HepG2 (cell line): ENCODE measurements around the gene PYGO2. TPM values are rescaled to one million over a fixed set of nuclear protein-coding genes. Genes with fewer than 3 reads are reported as not detected.

ENCODE experiments used
- FOXA3 ChIP-seq: IDR thresholded peaks from 2 replicates; pipeline ENCODE4 v1.6.1; 2016; ENCODE audit warnings: missing genetic modification reagents, missing compliant biosample characterization
- HNRNPH1 ChIP-seq: fragments of 200-400 bp; formaldehyde crosslinking; optimal IDR thresholded peaks from 2 replicates; pipeline ENCODE3; 2017; ENCODE audit warnings: mild to moderate bottlenecking, low read depth, low read length
- HOXA3 ChIP-seq: sonication (generic); formaldehyde crosslinking; IDR thresholded peaks from 2 replicates; pipeline ENCODE4 v1.5.0; 2020; ENCODE audit warnings: missing genetic modification reagents
- KDM5B ChIP-seq: sonication (generic); formaldehyde crosslinking; IDR thresholded peaks from 2 replicates; pipeline ENCODE4 v1.4.0; 2020; ENCODE audit warnings: missing genetic modification reagents, mild to moderate bottlenecking, borderline replicate concordance
- KDM6A ChIP-seq: IDR thresholded peaks from 2 replicates; pipeline ENCODE4 v1.6.1; 2016; ENCODE audit warnings: low read depth
- MAFK ChIP-seq, 2 experiments: IDR thresholded peaks in 1 of 2; conservative IDR thresholded peaks in 1 of 2; 2 replicates each; pipeline ENCODE4 v1.6.1; 2011; ENCODE audit warnings: improper control_type of control experiment in 2 of 2, low read length in 2 of 2
- MXI1 ChIP-seq: IDR thresholded peaks from 3 replicates; pipeline ENCODE4 v1.6.1; 2012; ENCODE audit warnings: low read depth, low read length, inconsistent platforms, borderline replicate concordance
- NCOA1 ChIP-seq: sonication (generic); formaldehyde crosslinking; IDR thresholded peaks from 2 replicates; pipeline ENCODE4 v1.9.0; 2021; ENCODE audit warnings: missing genetic modification reagents
- NR2F1 ChIP-seq, 2 experiments: fragments of 450-650 bp in 1 of 2; formaldehyde crosslinking in 1 of 2; IDR thresholded peaks; 2 replicates each; pipeline versions ENCODE4 v1.5.0 to v1.6.1; 2016 to 2020; ENCODE audit warnings: mild to moderate bottlenecking in 1 of 2, missing compliant biosample characterization in 1 of 2, missing genetic modification reagents in 1 of 2, moderate library complexity in 1 of 2
- NR2F6 ChIP-seq, 2 experiments: IDR thresholded peaks; 2 replicates each; pipeline ENCODE4 v1.6.1; 2016; ENCODE audit warnings: antibody characterized with exemption in 1 of 2, mild to moderate bottlenecking in 1 of 2
- SIX4 ChIP-seq: sonication (generic); formaldehyde crosslinking; IDR thresholded peaks from 2 replicates; pipeline ENCODE4 v1.4.0; 2020; ENCODE audit warnings: missing genetic modification reagents
- SKI ChIP-seq: fragments of 450-650 bp; IDR thresholded peaks from one replicate; pipeline ENCODE4 v1.6.1; 2018; ENCODE audit warnings: mild to moderate bottlenecking; ENCODE audit not compliant: partially characterized antibody
- SP1 ChIP-seq, 2 experiments: fragments of 450-650 bp in 1 of 2; sonication (generic) in 1 of 2; formaldehyde crosslinking in 1 of 2; IDR thresholded peaks; 2 replicates each; pipeline versions ENCODE4 v1.4.0 to v1.6.1; 2016 to 2020; ENCODE audit warnings: missing genetic modification reagents in 1 of 2
- TAF15 ChIP-seq: fragments of 200-400 bp; formaldehyde crosslinking; IDR thresholded peaks from one replicate; pipeline ENCODE4 v1.6.1; 2018; ENCODE audit warnings: mild to moderate bottlenecking, low read depth, low read length; ENCODE audit not compliant: poor library complexity, severe bottlenecking
- THYN1 ChIP-seq: sonication (generic); formaldehyde crosslinking; IDR thresholded peaks from 2 replicates; pipeline ENCODE4 v1.8.1; 2023; ENCODE audit warnings: low read depth, mild to moderate bottlenecking, moderate library complexity, missing genetic modification reagents, borderline replicate concordance
- ZNF296 ChIP-seq: sonication (generic); formaldehyde crosslinking; conservative IDR thresholded peaks from 2 replicates; pipeline ENCODE4 v1.5.0; 2020; ENCODE audit warnings: mild to moderate bottlenecking, missing genetic modification reagents
- ZNF549 ChIP-seq: sonication (generic); formaldehyde crosslinking; IDR thresholded peaks from 2 replicates; pipeline ENCODE4 v1.5.0; 2020; ENCODE audit warnings: missing genetic modification reagents
- polyA plus RNA-seq, 8 experiments: library from polyadenylated mRNA; depleted of rRNA in 3 of 8; stranded (reverse) in 7 of 8; unstranded in 1 of 8; fragments of >200 nt; fragmentation: Illumina TruSeq in 4 of 8; extraction: Trizol in 4 of 8; gene quantifications; 2 replicates each; pipeline versions ENCODE4 v1.2.1 to v1.2.3, GENCODE V29; 2011 to 2016; ENCODE audit warnings: low read depth in 4 of 8, missing spikeins in 1 of 8, mixed read lengths in 1 of 8; ENCODE audit not compliant: insufficient read depth in 1 of 8
- total RNA-seq, 5 experiments: library from RNA; depleted of rRNA; stranded (reverse); fragments of >200 nt; fragmentation: Illumina TruSeq; extraction: Trizol; gene quantifications; 2 replicates each; pipeline ENCODE4 v1.2.3, GENCODE V29; 2016; ENCODE audit warnings: low read depth in 1 of 5
- TF ChIP-seq, protein P1 (sequence below): sonication (generic); formaldehyde crosslinking; IDR thresholded peaks from 2 replicates; pipeline ENCODE4 v1.4.0; 2020; ENCODE audit warnings: missing genetic modification reagents, borderline replicate concordance
- TF ChIP-seq, protein P2 (sequence below): sonication (generic); formaldehyde crosslinking; IDR thresholded peaks from 2 replicates; pipeline ENCODE4 v1.4.0; 2020; ENCODE audit warnings: low read depth, mild to moderate bottlenecking, missing genetic modification reagents
- TF ChIP-seq, protein P3 (sequence below): sonication (generic); formaldehyde crosslinking; IDR thresholded peaks from 2 replicates; pipeline ENCODE4 v1.4.0; 2020; ENCODE audit warnings: missing genetic modification reagents
- TF ChIP-seq, protein P4 (sequence below): sonication (generic); IDR thresholded peaks from 2 replicates; pipeline ENCODE4 v1.6.1; 2016; ENCODE audit warnings: low read depth, borderline replicate concordance

The PYGO2 gene
- total and polyA plus RNA-seq, 2 of the 13 experiments (the other 11 are each of a cell fraction or from before 2014, with no cell fraction given) = 20.3 to 21.8 TPM

DNA sequence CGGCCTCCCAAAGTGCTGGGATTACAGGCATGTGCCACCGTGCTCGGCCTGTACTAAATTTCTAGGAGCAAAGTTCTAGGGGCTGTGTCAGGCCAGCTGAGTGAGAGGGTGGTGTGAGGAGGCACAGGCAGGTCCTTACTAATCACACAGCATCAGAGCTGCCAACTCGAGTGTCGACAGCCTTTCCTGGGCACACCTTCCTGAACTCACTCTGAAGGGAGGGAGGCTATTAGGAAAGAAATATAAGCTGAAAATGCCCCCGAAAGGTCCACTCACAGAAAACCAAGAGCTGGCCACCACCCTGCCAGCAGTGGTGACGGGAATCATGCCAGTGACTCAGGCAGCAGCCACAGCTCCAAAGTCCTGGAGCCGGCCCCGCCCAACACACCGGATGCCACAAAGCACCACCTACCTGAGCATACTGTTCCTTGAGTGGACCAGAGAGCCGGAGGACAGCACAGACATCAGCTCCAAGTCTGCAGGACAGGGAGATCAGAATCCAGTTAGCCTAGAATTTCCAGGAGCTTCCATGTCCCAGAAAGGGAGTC, 29.6 kb downstream of the PYGO2 start (continued):
- TF ChIP-seq, protein P1, sequence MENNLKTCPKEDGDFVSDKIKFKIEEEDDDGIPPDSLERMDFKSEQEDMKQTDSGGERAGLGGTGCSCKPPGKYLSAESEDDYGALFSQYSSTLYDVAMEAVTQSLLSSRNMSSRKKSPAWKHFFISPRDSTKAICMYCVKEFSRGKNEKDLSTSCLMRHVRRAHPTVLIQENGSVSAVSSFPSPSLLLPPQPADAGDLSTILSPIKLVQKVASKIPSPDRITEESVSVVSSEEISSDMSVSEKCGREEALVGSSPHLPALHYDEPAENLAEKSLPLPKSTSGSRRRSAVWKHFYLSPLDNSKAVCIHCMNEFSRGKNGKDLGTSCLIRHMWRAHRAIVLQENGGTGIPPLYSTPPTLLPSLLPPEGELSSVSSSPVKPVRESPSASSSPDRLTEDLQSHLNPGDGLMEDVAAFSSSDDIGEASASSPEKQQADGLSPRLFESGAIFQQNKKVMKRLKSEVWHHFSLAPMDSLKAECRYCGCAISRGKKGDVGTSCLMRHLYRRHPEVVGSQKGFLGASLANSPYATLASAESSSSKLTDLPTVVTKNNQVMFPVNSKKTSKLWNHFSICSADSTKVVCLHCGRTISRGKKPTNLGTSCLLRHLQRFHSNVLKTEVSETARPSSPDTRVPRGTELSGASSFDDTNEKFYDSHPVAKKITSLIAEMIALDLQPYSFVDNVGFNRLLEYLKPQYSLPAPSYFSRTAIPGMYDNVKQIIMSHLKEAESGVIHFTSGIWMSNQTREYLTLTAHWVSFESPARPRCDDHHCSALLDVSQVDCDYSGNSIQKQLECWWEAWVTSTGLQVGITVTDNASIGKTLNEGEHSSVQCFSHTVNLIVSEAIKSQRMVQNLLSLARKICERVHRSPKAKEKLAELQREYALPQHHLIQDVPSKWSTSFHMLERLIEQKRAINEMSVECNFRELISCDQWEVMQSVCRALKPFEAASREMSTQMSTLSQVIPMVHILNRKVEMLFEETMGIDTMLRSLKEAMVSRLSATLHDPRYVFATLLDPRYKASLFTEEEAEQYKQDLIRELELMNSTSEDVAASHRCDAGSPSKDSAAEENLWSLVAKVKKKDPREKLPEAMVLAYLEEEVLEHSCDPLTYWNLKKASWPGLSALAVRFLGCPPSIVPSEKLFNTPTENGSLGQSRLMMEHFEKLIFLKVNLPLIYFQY (CRISPR knock-in tag) = no peak
- TF ChIP-seq ZNF296 (CRISPR knock-in tag) = no peak
- TF ChIP-seq, protein P2, sequence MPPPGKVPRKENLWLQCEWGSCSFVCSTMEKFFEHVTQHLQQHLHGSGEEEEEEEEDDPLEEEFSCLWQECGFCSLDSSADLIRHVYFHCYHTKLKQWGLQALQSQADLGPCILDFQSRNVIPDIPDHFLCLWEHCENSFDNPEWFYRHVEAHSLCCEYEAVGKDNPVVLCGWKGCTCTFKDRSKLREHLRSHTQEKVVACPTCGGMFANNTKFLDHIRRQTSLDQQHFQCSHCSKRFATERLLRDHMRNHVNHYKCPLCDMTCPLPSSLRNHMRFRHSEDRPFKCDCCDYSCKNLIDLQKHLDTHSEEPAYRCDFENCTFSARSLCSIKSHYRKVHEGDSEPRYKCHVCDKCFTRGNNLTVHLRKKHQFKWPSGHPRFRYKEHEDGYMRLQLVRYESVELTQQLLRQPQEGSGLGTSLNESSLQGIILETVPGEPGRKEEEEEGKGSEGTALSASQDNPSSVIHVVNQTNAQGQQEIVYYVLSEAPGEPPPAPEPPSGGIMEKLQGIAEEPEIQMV = peak; percentile 71; the same call in 1 of the 2 replicates
- peak; percentile 18 for TF ChIP-seq SKI
- no peak for TF ChIP-seq HNRNPH1
- TF ChIP-seq THYN1 = no peak
- no peak; the same call in 2 of the 3 replicates for TF ChIP-seq MXI1
- TF ChIP-seq NR2F1 (CRISPR knock-in tag; IDR thresholded peaks at IDR 0.05) = no peak
- TF ChIP-seq, protein P3, sequence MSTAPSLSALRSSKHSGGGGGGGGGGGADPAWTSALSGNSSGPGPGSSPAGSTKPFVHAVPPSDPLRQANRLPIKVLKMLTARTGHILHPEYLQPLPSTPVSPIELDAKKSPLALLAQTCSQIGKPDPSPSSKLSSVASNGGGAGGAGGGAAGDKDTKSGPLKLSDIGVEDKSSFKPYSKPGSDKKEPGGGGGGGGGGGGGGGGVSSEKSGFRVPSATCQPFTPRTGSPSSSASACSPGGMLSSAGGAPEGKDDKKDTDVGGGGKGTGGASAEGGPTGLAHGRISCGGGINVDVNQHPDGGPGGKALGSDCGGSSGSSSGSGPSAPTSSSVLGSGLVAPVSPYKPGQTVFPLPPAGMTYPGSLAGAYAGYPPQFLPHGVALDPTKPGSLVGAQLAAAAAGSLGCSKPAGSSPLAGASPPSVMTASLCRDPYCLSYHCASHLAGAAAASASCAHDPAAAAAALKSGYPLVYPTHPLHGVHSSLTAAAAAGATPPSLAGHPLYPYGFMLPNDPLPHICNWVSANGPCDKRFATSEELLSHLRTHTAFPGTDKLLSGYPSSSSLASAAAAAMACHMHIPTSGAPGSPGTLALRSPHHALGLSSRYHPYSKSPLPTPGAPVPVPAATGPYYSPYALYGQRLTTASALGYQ (CRISPR knock-in tag) = no peak
- TF ChIP-seq SIX4 = peak; percentile 68
- no peak for TF ChIP-seq NCOA1 (CRISPR knock-in tag)
- TF ChIP-seq MAFK (conservative IDR thresholded peaks at IDR 0.05 in 1 of 2, IDR thresholded peaks at IDR 0.05 in 1 of 2; ENCODE audit: low read length in 2 of 2) = no peak
- peak; percentile 49; the same call in 1 of the 2 replicates for TF ChIP-seq KDM5B (CRISPR knock-in tag)
- peak; percentile 63; the same call in 1 of the 2 replicates for TF ChIP-seq HOXA3 (CRISPR knock-in tag)
- no peak for TF ChIP-seq TAF15
- TF ChIP-seq FOXA3 (CRISPR knock-in tag) = 0 out of 2 replicates have a peak, but pooled peaks have one; percentile 13
- TF ChIP-seq ZNF549 (CRISPR knock-in tag) = peak; percentile 98
- no peak for TF ChIP-seq NR2F6 (IDR thresholded peaks at IDR 0.05)
- peak; percentile 33; the same call in 1 of the 2 replicates for TF ChIP-seq NR2F6 (CRISPR knock-in tag; IDR thresholded peaks at IDR 0.05)
- TF ChIP-seq SP1 (IDR thresholded peaks at IDR 0.05) = no peak
- peak; percentile 26; the same call in 1 of the 2 replicates for TF ChIP-seq SP1 (CRISPR knock-in tag; IDR thresholded peaks at IDR 0.05)
- 0 out of 2 replicates have a peak, but pooled peaks have one; percentile 8 for TF ChIP-seq KDM6A (CRISPR knock-in tag)
- TF ChIP-seq, protein P4, sequence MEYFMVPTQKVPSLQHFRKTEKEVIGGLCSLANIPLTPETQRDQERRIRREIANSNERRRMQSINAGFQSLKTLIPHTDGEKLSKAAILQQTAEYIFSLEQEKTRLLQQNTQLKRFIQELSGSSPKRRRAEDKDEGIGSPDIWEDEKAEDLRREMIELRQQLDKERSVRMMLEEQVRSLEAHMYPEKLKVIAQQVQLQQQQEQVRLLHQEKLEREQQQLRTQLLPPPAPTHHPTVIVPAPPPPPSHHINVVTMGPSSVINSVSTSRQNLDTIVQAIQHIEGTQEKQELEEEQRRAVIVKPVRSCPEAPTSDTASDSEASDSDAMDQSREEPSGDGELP = peak; percentile 85
